Cerebellar cortex (tissue), 1 donor: ENCODE data around the gene PRTG.
A peak's percentile ranks its signal among the peaks of the same experiment; 100 is the strongest.
"Not testable (repeated sequence)": the region's sequence is repeated elsewhere in the genome, so short reads cannot be mapped to it uniquely, and the experiment has no call there.

Source experiments
- DNase-seq: peaks from one replicate; pipeline ENCODE4 v3.0.0-alpha.2; 2015; ENCODE audit warnings: low spot score

The PRTG gene, protein sequence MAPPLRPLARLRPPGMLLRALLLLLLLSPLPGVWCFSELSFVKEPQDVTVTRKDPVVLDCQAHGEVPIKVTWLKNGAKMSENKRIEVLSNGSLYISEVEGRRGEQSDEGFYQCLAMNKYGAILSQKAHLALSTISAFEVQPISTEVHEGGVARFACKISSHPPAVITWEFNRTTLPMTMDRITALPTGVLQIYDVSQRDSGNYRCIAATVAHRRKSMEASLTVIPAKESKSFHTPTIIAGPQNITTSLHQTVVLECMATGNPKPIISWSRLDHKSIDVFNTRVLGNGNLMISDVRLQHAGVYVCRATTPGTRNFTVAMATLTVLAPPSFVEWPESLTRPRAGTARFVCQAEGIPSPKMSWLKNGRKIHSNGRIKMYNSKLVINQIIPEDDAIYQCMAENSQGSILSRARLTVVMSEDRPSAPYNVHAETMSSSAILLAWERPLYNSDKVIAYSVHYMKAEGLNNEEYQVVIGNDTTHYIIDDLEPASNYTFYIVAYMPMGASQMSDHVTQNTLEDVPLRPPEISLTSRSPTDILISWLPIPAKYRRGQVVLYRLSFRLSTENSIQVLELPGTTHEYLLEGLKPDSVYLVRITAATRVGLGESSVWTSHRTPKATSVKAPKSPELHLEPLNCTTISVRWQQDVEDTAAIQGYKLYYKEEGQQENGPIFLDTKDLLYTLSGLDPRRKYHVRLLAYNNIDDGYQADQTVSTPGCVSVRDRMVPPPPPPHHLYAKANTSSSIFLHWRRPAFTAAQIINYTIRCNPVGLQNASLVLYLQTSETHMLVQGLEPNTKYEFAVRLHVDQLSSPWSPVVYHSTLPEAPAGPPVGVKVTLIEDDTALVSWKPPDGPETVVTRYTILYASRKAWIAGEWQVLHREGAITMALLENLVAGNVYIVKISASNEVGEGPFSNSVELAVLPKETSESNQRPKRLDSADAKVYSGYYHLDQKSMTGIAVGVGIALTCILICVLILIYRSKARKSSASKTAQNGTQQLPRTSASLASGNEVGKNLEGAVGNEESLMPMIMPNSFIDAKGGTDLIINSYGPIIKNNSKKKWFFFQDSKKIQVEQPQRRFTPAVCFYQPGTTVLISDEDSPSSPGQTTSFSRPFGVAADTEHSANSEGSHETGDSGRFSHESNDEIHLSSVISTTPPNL

DNA sequence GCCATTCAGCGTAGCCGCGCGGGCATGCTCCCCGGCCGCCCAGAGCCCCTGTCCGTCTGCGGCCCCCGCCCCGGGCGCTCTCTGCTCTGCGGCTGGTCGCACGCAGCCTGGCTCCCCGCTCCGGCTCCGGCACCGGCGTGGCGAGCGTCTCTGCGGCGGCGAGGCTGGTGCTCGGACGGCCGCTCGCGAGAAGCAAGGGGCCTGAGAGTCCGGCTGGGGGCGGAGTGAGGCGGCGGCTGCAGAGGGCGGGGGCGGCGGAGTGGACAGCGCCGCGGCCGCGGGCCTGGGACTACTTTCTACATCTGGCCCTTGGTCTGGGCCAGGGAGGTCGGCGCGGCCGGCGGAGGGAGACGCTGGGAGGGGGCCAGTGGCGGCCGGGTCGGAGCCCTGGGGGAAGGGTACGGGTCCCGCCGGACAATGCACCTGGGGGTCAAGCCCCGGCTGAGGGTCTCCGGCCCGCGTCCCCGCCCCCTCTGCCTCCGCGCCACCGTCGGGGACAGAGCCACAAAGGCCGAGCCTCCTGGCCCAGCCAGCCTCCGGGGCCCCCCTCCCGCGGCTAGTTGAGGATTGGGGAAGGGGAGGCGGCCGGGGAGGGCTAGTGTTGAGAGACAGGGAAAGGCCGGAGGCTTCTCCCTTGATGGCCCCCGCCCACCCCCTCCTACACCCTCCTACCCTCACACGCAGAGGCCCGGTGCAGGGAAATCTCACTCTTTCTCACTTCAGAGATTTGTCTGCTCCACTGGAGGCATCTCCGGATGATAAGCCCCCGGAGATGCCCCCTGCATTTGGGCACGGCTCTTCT is at the start of gene PRTG:
PRTG (minus strand) TSS at position 226 of the 802 bp plus-strand sequence; CDS start at position 5, 221 bp downstream.
- peak; percentile 57 for DNase-seq

DNA sequence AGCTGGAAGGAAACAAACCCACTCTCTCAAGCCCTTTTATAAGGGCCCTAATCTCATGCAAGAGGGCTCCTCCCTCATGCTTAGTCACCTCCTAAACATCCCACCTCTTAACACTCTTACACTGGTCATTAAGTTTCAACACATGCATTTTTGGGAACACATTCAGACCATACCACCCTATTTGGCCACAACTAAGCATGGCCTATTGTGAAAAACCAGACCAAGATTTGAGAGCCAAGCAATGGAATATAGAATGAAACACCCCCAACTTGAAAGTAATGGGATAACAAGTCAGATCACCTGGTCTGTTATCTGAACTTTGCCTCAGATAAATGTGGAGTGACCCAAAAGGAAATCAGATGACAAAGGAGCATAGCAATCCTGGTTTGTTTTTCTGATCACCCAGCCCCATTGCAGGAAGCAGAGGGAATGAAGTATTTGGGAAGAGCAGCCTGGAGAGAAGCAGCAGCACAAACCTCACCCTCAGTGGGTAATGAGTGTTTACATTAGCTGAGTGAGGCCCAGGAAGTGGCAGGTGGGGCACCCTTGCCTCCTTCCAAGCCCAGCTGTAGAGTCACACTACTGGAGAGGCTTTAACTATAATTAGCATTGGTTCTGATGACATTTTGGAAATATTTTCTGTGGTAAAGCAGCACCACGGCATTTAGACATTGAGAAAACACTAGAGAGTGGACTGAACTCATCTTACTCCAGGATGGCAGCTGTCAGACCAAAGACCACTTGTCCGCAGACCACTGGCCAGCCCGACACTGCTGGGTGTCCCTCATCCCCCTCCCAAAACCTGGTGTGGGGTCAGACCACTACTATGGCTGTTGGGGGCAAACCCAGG is 48.8 kb upstream of the PRTG start:
- DNase-seq = no peak

DNA sequence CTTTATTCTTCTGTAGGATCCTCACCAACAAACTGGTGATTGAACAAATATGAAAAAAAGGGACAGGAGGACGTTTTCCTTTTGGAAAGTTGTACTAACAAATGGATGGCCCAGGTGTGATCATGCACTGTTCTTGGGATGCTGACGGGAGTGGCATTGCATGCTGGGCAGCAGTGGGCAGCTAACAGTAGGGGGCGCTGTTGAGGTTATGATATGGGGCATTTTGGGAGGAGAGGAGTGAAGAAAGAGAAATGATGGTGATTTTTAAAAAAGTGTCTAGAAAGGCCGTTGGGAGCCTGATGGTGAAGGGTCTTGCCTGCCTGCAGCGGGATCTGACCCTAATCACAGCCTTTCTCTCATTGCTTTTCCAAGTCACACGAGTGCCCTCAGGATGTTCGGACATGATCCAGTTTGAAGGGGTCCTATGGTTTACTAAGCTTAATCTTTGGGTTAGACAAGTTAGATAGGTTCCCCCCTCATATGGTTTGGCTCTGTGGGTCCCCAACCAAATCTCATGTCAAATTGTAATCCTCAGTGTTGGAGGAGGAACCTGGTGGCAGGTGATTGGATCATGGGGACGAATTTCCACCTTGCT is 46.2 kb upstream of the PRTG start:
- DNase-seq = no peak

DNA sequence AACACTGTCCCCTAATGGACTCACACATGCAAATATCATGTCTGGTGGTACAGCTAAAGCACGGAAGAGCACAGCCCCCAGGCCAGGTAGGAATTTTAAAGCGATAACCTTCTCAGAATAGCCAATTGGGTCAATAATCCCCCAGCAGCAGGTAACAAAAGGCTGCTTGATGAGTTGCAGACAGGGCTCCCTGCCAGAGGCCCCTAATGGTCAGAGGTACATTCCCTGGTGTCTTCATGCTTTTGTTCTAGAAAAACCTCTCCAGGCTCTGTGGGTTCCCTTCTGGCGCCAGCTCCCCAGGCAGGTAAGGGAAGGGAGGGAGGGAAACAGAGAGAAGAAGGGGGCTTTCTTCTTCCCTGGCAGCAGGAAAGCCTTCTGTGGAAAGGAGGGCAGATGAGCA is 43.4 kb upstream of the PRTG start:
- no peak for DNase-seq

DNA sequence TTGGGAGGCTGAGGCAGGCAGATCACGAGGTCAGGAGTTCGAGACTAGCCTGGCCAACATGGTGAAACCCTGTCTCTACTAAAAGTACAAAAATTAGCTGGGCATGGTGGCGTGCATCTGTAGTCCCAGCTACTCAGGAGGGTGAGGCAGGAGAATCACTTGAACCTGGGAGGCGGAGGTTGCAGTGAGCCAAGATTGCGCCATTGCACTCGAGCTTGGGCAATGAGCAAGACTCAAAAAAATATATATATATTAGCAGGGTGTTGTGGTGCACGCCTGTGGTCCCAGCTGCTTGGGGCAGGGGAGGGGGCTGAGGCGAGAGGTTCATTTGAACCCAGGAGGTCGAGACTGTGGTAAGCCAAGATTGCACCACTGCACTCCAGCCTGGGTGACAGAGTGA is 42.6 kb upstream of the PRTG start:
- not testable (repeated sequence) for DNase-seq

DNA sequence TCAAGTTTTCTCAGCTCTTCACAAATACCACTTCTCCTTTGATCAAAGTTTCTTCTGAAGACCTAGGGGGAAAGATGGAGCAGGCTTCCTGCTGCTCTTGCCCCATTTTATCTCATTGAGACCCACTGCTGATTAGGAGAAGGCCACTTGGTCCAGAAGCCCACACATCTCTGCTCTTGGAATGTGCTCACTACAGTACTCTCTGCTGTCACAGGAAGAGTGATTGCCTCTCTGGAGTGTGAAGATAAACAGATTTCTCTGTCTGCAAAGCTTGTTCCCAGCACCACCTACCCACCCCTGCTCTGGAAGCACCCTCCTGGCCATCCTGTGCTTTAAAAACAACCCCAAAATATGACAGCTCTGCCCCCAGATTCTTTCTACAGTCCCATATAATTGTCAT is 41.3 kb upstream of the PRTG start:
- no peak for DNase-seq

DNA sequence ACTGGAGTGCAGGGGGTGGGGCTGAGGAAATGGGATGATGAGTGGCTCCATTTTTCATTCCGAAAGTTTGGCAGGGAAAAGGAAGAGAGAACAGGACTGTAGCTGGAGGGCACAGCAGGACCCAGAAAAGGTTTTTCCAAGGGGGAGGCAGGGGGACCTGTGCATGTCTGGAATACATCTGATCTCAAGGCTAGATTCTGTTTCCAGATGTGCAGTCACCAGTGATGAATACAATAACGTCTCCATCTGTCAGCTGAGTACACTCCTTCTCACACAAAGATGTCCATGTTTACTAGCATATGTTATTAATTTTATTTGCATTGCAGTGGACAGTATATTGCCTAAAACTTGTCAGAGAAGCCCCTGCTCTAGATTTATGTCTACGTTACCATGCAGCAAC is 39.9 kb upstream of the PRTG start:
- no peak for DNase-seq

DNA sequence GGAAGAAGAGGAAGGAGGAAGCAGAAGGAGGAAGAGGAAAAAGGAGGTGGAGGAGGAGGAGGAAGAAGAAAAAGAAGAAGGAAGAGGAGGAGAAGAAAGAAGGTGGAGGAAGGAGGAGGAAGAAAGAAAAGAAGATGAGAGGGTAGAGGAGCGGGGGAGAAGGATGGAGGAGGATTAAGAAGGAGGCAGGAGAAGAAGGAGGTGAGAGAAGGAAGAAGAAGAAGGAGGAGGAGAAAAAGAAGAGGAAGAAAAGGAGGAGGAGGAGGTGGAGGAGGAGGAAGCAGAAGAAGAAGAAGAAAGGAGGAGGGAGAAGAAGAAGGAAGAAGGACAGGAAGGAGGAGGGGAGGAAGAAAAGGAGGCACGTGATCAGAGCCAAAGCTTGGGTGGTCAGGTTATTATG is 37.3 kb upstream of the PRTG start:
- no peak for DNase-seq

DNA sequence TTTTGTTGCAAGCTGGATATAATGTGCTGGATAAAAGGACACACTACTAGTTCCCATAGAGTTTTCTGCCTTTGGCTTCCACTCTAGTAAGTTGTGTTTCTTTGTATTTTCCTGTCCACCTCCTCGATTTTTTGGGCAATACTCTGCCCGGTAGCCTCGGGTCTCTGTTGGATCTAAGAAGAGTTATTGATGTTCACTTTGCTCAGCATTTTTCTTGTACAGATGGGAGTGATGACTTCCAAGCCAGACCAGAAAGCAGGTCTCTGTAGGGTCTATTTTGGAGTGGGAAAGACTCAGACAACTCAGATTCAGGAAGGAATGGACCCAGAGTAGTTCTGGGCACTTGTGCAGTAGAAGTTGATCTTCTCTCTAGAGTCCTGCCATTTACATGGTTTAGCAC is 36.0 kb upstream of the PRTG start:
- DNase-seq = no peak

DNA sequence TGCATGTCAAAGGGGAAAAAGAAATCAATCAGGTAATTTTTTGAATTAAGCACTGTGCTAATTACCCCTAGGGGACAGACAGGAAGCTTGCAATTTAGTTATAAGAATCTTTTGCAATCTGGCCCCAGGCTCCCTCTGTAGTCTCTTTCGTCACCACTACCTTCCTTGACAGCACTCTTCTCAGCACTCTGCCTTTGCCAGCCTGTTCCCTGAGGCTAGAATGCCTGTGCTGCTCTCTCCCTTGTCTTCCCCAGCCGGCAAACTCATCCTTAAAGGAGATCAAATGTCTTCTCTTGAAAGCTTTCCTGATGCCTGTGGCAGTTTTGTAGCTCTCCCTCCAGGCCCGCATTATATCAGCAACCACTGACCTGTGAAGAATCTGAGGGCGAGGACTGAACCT is 32.4 kb upstream of the PRTG start:
- DNase-seq = no peak

DNA sequence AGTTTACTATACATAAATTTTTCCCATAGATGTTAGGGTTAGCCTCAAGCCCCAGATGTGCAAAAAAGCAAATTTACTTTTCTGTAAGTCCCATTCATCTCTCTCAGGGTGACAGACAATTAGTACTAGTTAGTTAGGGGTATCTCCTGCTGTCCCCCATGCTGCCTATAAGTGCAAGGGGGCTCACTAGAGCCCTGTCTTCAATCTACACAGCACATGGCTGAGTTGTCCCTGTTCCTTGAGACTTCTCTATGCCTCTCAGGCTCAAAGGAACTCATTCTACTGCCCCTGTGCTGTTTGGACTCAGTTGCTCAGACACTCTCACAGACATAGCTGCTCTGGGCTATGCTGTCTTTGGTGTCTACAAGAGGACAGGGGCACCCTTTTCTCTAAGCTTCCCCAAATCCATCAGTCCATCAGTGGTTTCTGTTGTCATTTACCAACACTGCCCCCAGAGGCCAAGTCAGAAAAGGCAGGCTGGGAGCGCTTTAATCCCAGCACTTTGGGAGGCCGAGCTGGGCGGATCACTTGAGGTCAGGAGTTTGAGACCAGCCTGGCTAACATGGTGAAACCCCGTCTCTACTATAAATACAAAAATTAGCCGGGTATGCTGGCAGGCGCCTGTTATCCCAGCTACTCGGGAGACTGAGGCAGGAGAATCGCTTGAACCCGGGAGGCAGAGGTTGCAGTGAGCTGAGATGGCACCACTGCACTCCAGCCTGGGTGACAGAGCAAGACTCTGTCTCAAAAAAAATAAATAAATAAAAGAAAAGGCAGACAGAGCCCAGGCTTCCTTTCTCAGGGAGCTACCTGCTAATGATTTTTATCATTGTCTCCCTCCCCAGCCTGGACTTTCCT is 31.4 kb upstream of the PRTG start:
- DNase-seq = peak; percentile 22

DNA sequence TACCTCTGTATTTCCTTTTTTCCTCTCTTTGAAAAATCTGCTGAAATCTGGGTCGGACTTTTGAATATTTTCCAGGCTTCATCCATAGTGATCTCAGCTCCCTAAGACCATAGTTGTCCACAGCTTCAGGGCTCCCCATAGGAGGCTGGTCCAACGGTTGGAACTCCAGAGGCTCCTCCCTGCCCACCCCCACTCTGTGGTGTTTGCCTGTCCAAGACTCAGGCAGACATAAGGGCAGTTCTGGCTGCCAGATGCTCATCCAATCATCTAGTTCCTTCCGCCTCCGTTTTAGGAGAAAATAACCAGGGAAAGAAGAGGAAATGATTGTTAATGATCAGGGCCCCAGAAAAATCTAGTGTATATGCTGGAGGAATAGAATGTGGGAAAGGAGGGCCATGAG is 27.9 kb upstream of the PRTG start:
- no peak for DNase-seq

DNA sequence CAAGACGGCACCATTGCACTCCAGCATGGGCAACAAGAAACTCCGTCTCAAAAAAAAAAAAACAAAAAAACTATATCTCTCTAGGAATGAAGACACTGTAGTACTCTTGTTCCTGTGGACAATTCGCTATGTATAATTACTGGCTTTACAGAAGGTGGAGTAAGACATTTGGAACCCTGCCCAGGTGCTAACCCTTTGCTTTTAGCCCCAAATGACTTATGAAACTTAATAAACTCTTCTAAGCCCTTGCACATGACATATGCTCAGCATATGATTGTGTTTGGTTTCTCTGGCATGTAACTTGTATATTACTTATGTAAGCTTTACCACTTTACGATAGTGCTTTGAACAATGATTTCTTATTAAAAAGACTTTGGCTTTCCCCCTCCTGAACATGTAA is 27.3 kb upstream of the PRTG start:
- DNase-seq = no peak

DNA sequence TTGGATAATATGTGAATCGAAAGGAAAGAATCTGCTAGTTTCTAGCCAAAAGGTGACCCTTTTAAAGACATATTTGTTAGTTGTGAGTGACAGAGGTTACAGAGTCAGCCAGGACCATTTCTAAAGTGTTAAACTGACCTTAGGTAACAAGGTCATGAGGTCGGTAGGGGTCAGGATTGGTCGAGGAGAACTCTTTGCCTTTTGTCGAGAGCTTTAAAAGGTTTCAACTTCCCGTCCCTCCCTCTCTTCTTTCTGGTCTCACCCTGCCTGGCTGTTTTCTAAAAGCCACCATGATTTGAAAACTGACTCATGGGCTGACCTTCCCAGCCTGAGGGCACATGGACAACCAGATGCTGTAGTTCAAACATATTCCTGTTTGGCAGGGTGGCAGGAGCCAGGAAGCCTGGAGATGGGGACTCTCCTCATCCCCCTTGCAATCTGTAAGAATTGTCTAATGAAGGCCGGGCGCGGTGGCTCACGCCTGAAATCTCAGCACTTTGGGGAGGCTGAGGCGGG is 25.8 kb upstream of the PRTG start:
- no peak for DNase-seq

DNA sequence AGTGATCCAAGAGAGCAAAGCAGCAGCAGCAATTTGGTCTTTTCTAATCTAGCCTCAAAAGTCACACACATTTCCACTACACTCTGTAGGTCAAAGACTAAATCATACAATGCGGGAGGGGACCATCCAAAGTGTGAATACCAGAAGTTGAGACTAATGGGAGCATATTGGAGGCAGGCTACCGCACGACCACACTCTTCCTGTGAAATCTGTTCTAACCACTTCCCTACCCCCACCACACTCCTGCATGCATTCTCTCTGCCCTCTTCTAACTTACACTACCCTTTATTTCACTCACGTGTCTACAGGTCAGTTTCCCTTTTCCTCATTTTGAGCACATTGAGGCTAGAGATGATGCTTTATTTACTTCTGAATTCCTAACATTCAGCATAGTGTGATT is 23.7 kb upstream of the PRTG start:
- no peak for DNase-seq

DNA sequence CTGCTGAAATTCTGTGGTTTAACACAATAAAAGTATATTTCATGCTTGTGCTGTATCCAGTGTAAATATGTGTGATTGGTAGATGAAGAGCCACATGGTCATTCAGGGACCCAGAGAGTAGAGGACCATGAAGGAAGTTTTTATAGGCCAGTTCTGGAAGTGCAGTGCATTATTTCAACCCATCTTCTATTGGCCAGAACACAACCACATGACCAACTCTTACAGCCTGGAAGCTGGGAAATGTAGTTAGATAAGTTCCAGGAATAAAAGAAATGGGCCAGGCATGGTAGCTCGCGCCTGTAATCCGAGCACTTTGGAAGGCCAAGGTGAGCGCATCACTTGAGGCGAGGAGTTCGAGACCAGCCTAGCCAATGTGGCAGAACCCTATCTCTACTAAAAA is 21.4 kb upstream of the PRTG start:
- no peak for DNase-seq

DNA sequence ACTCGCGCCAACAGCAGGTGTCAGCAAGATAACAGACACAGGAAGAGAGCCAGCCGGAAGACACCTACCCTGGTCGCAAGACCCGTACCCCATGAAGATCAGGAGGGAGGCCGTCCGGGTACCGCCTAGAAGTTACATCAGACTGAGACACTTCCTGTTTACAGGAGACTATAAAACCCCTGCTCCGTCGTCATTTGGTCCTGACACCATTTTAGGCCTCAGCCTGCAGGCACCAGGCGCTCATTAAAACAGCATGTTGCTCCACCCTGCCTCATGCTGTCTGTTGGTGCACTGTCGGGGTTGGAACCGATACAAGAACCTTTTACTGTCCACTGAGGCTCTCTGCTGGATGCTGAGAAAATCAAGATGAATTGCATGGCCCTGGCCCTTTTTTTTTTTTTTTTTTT is 15.6 kb upstream of the PRTG start:
- DNase-seq = no peak

DNA sequence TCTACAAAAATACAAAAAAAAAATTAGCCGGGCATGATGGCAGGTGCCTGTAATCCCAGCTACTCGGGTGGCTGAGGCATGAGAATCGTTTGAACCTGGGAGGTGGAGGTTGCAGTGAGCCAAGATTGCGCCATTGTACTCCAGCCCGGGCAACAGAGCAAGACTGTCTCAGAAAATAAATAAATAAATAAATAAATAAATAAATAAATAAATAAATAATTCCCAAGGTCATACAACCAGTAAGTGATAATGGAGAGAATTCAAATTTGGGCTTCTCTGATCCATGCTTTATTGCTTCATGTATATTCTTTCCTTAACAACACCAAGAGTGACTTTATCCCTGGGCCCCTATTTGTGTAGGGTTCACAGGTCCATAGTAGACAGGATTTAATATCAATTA is 10.5 kb upstream of the PRTG start:
- DNase-seq = not testable (repeated sequence)

DNA sequence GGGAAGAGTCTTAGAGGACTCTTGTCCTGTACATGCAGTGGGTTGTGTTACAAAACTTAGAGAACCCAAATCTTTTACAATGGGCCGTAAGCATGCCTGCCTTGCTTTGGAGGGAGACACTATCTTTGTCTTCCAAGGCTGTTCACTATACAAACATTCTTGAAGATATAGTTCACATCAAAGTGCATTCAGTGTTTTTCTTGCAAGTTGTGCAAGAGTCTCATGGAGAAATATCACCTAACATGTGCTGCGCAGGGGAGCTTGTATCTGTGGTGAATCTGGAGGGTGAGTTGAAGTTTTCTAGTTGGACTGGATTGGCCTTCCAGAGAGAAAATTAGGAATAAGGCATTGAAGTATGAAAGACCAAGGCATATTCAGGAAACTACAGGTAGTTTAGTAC is 7.8 kb upstream of the PRTG start:
- DNase-seq = no peak
